HCT116 (cell line): Measurements from ENCODE around the gene CDH24. TPM values are rescaled to one million over a fixed set of nuclear protein-coding genes. Genes with fewer than 3 reads are reported as not detected.

Experiments
- ATAC-seq: fragments of 200-7000 bp; cut with Tn5 transposase; 2 replicates; pipeline ENCODE4 v1.9.1; 2020; ENCODE audit warnings: mild to moderate bottlenecking, moderate library complexity
- BruUV-seq: library from RNA; stranded (reverse); fragments of 400-500 nt; replicated peaks from 2 replicates; lab custom pipeline; 2021; lab: Mats Ljungman, UMichigan
- CTCF ChIA-PET: fragments of 300-600 bp; sonication (Branson Sonifier 250); formaldehyde crosslinking; loops from one replicate; lab custom pipeline; 2021; ENCODE audit warnings: antibody characterized with exemption; lab: Charles Lee
- POLR2A ChIA-PET: fragments of 300-600, 350-600 bp; sonication (Branson Sonifier 250); formaldehyde crosslinking; loops from one replicate; lab custom pipeline; 2021; ENCODE audit warnings: antibody characterized with exemption; lab: Charles Lee
- RAD21 ChIA-PET, 2 experiments: fragments of 300-600 bp; sonication (Branson Sonifier 250); formaldehyde crosslinking; loops; one replicate each; lab custom pipeline; 2023; ENCODE audit warnings: low total read pairs in 2 of 2; ENCODE audit not compliant: uncharacterized antibody in 2 of 2, unreplicated experiment in 2 of 2, low non-redundant PET in 1 of 2; lab: Charles Lee
- DNase-seq: peaks from one replicate; pipeline ENCODE4 v3.0.0-alpha.2; 2010; ENCODE audit warnings: low read depth, low spot score
- H2AFZ ChIP-seq: fragments of 200-600 bp; shearing (Covaris generic), sonication (generic); 2 replicates; pipeline ENCODE4 v1.6.1; 2017; ENCODE audit warnings: low read depth, mixed run types, mixed read lengths, antibody characterized with exemption, low read length; ENCODE audit not compliant: poor library complexity, severe bottlenecking
- H3K27ac ChIP-seq: 2 replicates; pipeline ENCODE4 v1.5.1; 2012; ENCODE audit warnings: low read depth, low read length
- H3K27me3 ChIP-seq: fragments of 200-600 bp; sonication (generic); 2 replicates; pipeline ENCODE4 v1.6.1; 2016; ENCODE audit warnings: mixed run types, low read length, mixed read lengths; ENCODE audit not compliant: insufficient read depth
- H3K36me3 ChIP-seq, 2 experiments: fragments of 200-500 bp in 1 of 2; fragments of 200-600 bp in 1 of 2; sonication (Bioruptor generic) in 1 of 2; sonication (generic) in 1 of 2; 2 replicates each; pipeline versions ENCODE4 v1.5.1 to v1.6.1; 2014 to 2016; ENCODE audit warnings: low read length in 2 of 2, inconsistent platforms in 1 of 2, mixed read lengths in 1 of 2, mixed run types in 1 of 2; ENCODE audit not compliant: insufficient read depth in 2 of 2, control insufficient read depth in 1 of 2
- H3K4me1 ChIP-seq, 2 experiments: fragments of 200-600 bp in 1 of 2; sonication (generic) in 1 of 2; 2 replicates each; pipeline versions ENCODE4 v1.5.1 to v1.6.1; 2012 to 2017; ENCODE audit warnings: low read length in 2 of 2, inconsistent platforms in 1 of 2, mild to moderate bottlenecking in 1 of 2, mixed read lengths in 1 of 2, mixed run types in 1 of 2, moderate library complexity in 1 of 2; ENCODE audit not compliant: insufficient read depth in 2 of 2, control insufficient read depth in 1 of 2
- H3K4me2 ChIP-seq: fragments of 200-600 bp; sonication (generic); 2 replicates; pipeline ENCODE4 v1.6.1; 2017; ENCODE audit warnings: mixed run types, low read length, mixed read lengths
- H3K4me3 ChIP-seq, 2 experiments: fragments of 200-600 bp in 1 of 2; sonication (generic) in 1 of 2; replicated peaks in 1 of 2; 2 replicates each; pipeline ENCODE4 v1.5.1; 2011 to 2016; ENCODE audit warnings: low read length in 2 of 2, control low read depth in 1 of 2, low read depth in 1 of 2, mild to moderate bottlenecking in 1 of 2, mixed read lengths in 1 of 2, mixed run types in 1 of 2
- H3K79me2 ChIP-seq: fragments of 200-600 bp; sonication (generic); 2 replicates; pipeline ENCODE4 v1.6.1; 2017; ENCODE audit warnings: mild to moderate bottlenecking, mixed run types, low read length, moderate library complexity, mixed read lengths; ENCODE audit not compliant: insufficient read depth
- H3K9ac ChIP-seq: fragments of 200-600 bp; sonication (generic); 2 replicates; pipeline ENCODE4 v1.6.1; 2016; ENCODE audit warnings: low read length, mixed read lengths
- H3K9me2 ChIP-seq: fragments of 200-600 bp; sonication (generic), shearing (Covaris generic); 2 replicates; pipeline ENCODE4 v1.6.1; 2017; ENCODE audit warnings: mixed run types, mild to moderate bottlenecking, moderate library complexity; ENCODE audit not compliant: insufficient read depth
- H3K9me3 ChIP-seq, 2 experiments: fragments of 200-500 bp in 1 of 2; fragments of 200-600 bp in 1 of 2; sonication (Bioruptor generic) in 1 of 2; sonication (generic) in 1 of 2; 2 replicates each; pipeline ENCODE4 v1.6.1; 2014 to 2017; ENCODE audit warnings: low read length in 2 of 2, mixed read lengths in 2 of 2, inconsistent platforms in 1 of 2, low read depth in 1 of 2, mild to moderate bottlenecking in 1 of 2, mixed run types in 1 of 2, moderate library complexity in 1 of 2; ENCODE audit not compliant: control insufficient read depth in 1 of 2, insufficient read depth in 1 of 2
- H4K20me1 ChIP-seq: fragments of 200-600 bp; sonication (generic), shearing (Covaris generic); 2 replicates; pipeline ENCODE4 v1.6.1; 2017; ENCODE audit warnings: mixed run types, mild to moderate bottlenecking, moderate library complexity; ENCODE audit not compliant: insufficient read depth
- ATF3 ChIP-seq: IDR thresholded peaks from 2 replicates; pipeline ENCODE4 v1.6.1; 2012
- CTCF ChIP-seq, 3 experiments: fragments of 200-600 bp in 1 of 3; sonication (generic) in 1 of 3; IDR thresholded peaks in 2 of 3; conservative IDR thresholded peaks in 1 of 3; 2 replicates each; pipeline ENCODE4 v1.5.1; 2012 to 2017; ENCODE audit warnings: low read depth in 2 of 3, low read length in 2 of 3, antibody characterized with exemption in 1 of 3, borderline replicate concordance in 1 of 3, control low read depth in 1 of 3, mild to moderate bottlenecking in 1 of 3, mixed read lengths in 1 of 3, mixed run types in 1 of 3, moderate library complexity in 1 of 3; ENCODE audit not compliant: insufficient read depth in 1 of 3
- EGR1 ChIP-seq: IDR thresholded peaks from 2 replicates; pipeline ENCODE4 v1.6.1; 2012; ENCODE audit warnings: low read depth
- ELF1 ChIP-seq: IDR thresholded peaks from 2 replicates; pipeline ENCODE4 v1.6.1; 2012; ENCODE audit warnings: low read depth, borderline replicate concordance
- POLR2AphosphoS5 ChIP-seq: IDR thresholded peaks from 2 replicates; pipeline ENCODE4 v1.6.1; 2011; ENCODE audit warnings: mild to moderate bottlenecking, low read depth, low read length, moderate library complexity
- REST ChIP-seq: IDR thresholded peaks from 2 replicates; pipeline ENCODE4 v1.6.1; 2012; ENCODE audit warnings: low read depth
- SRF ChIP-seq: IDR thresholded peaks from 2 replicates; pipeline ENCODE4 v1.6.1; 2012; ENCODE audit warnings: low read depth
- YY1 ChIP-seq: IDR thresholded peaks from 2 replicates; pipeline ENCODE4 v1.6.1; 2011; ENCODE audit warnings: low read length, low read depth, moderate library complexity, mild to moderate bottlenecking; ENCODE audit not compliant: insufficient replicate concordance; ENCODE audit errors: extremely low read depth
- ZNF274 ChIP-seq: fragments of 200-500 bp; sonication (Bioruptor generic); IDR thresholded peaks from 2 replicates; pipeline ENCODE4 v1.6.1; 2014; ENCODE audit warnings: mild to moderate bottlenecking, low read depth, low read length, inconsistent platforms
- intact Hi-C: fragments of 100-400 bp; cut with micrococcal nuclease; formaldehyde crosslinking; loops from 2 replicates; pipeline ENCODE4 v1.10.0; 2022
- total RNA-seq: library from RNA; stranded (reverse); gene quantifications from one replicate; pipeline ENCODE4 v1.2.1, GENCODE V29; 2021; ENCODE audit not compliant: unreplicated experiment

CDH24 gene
- total RNA-seq, 1 experiment from 2014 or later: 19.3 TPM

- ChIA-PET RAD21 (interaction anchor here (1.0 to 1.6 kb wide), 4 partner anchors 23 to 26 kb away, joined by 3 to 5 read pairs (median 3); no protein-coding TSS in a partner anchor), POLR2A (interaction anchor here (0.6 to 2.2 kb wide), 27 partner anchors 9 to 1272 kb away, joined by 3 to 35 read pairs (median 5); partner anchors contain the start of genes AJUBA, BCL2L2, HAUS4 and HOMEZ), CTCF (interaction anchor here (0.7 to 3.0 kb wide), 17 partner anchors 9 to 242 kb away, joined by 3 to 64 read pairs (median 6); partner anchors contain the start of genes CDH24 and PRMT5)
- intact Hi-C loops: loop anchor here (2.0 kb wide), 1 partner anchor 26 kb away; no protein-coding TSS in a partner anchor
- no peak within 1 kb of the TSS for H2AFZ ChIP-seq
- H3K4me2 ChIP-seq: peak within 1 kb of the TSS; percentile 95
- no peaks in the 10 kb centered on the region for H3K9me3 ChIP-seq
- no peaks in the 10 kb centered on the region for H3K27me3 ChIP-seq
- H3K79me2 ChIP-seq: peaks cover 85% of the 10 kb centered on the region
- peak within 1 kb of the TSS; percentile 94 for H3K9ac ChIP-seq
- peaks cover 6% of the 10 kb centered on the region; the same call in 1 of the 2 replicates for H4K20me1 ChIP-seq
- peaks cover 6 to 12% of the 10 kb centered on the region in 2 experiments; a peak in 2 of 4 replicates for H3K4me1 ChIP-seq
- no peak for TF ChIP-seq ATF3
- no peak for TF ChIP-seq EGR1
- no peak for TF ChIP-seq CTCF (IDR thresholded peaks at IDR 0.05 in 2 of 3, conservative IDR thresholded peaks at IDR 0.05 in 1 of 3; ENCODE audit: borderline replicate concordance in 1 of 3, insufficient read depth in 1 of 3, low read depth in 2 of 3, low read length in 2 of 3)
- TF ChIP-seq ELF1: no peak
- no peak for TF ChIP-seq ZNF274
- no peak for TF ChIP-seq REST
- TF ChIP-seq SRF: no peak
- peak; percentile 69 for TF ChIP-seq POLR2AphosphoS5
- peak; percentile 93 for TF ChIP-seq YY1
- no peaks in the 10 kb centered on the region for H3K9me2 ChIP-seq
- peak within 1 kb of the TSS; percentile 87 for H3K27ac ChIP-seq
- peak; percentile 74 for DNase-seq
- H3K36me3 ChIP-seq: peaks cover 37 to 40% of the 10 kb centered on the region in 2 experiments
- TSS peak; percentile 67 for BruUV-seq
- peak within 1 kb of the TSS; percentile 90 to 96 for H3K4me3 ChIP-seq
- peak; percentile 63 for ATAC-seq
These were observed 37.4 kb upstream of the CDH24 start, which contains the start of gene ACIN1 for GRCh38 chr14:23094666-23095195. Gene ACIN1 (minus strand): TSS chr14:23095136. CDS start chr14:23095112, 24 bp downstream.
